Measurements from ENCODE around the gene NFILZ.

- no peak for TF ChIP-seq CTCF (conservative IDR thresholded peaks at IDR 0.05)
- no peak for TF ChIP-seq EZH2 (IDR thresholded peaks at IDR 0.05; ENCODE audit: low read depth)
Measured at GRCh38 chr19:8664671-8665057, 34.2 kb downstream of the NFILZ start.
